A549 (cell line): ENCODE data around the gene HILPDA.

Experiments used
- BCL3 ChIP-seq: fragments of >200 bp; sonication (Bioruptor Twin); formaldehyde crosslinking; IDR thresholded peaks from 3 replicates; pipeline ENCODE4 v1.6.1; 2016
- POLR2A ChIP-seq: IDR thresholded peaks from 2 replicates; pipeline ENCODE4 v1.6.1; 2012; ENCODE audit warnings: mild to moderate bottlenecking, low read length
- RAD21 ChIP-seq, 2 experiments: fragments of >200 bp in 1 of 2; sonication (Bioruptor Twin) in 1 of 2; formaldehyde crosslinking in 1 of 2; IDR thresholded peaks in 1 of 2; conservative IDR thresholded peaks in 1 of 2; 2 replicates in 1 of 2; 3 replicates in 1 of 2; pipeline ENCODE4 v1.6.1; 2012 to 2018; ENCODE audit warnings: inconsistent platforms in 1 of 2
- RFX5 ChIP-seq: fragments of 450-650 bp; IDR thresholded peaks from 2 replicates; pipeline ENCODE4 v1.7.1; 2014; ENCODE audit warnings: antibody characterized with exemption, mild to moderate bottlenecking, moderate library complexity
- TF ChIP-seq, protein P1 (sequence below): fragments of >200 bp; sonication (Bioruptor Twin); formaldehyde crosslinking; IDR thresholded peaks from 3 replicates; pipeline ENCODE4 v1.5.1; 2016

DNA sequence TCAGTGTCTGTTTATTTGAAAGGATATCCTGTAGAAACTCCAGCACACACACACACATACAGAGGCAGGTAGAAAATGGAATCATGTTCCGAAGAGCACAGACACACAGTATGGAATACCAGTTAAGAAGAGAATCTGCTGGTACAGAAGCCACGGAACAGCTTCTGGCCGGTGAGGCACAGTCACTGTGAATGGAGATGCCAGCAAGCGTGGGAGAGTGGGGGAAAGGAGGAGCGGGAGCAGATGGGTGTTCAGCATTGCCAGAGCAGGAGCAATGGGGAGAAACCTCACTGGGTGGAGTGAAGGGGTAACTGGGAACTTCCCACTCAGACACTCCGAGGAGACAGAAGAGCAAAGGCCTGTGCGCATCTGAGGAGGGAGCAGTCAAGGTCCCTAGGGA, 36.4 kb upstream of the HILPDA start:
- TF ChIP-seq, protein P1, sequence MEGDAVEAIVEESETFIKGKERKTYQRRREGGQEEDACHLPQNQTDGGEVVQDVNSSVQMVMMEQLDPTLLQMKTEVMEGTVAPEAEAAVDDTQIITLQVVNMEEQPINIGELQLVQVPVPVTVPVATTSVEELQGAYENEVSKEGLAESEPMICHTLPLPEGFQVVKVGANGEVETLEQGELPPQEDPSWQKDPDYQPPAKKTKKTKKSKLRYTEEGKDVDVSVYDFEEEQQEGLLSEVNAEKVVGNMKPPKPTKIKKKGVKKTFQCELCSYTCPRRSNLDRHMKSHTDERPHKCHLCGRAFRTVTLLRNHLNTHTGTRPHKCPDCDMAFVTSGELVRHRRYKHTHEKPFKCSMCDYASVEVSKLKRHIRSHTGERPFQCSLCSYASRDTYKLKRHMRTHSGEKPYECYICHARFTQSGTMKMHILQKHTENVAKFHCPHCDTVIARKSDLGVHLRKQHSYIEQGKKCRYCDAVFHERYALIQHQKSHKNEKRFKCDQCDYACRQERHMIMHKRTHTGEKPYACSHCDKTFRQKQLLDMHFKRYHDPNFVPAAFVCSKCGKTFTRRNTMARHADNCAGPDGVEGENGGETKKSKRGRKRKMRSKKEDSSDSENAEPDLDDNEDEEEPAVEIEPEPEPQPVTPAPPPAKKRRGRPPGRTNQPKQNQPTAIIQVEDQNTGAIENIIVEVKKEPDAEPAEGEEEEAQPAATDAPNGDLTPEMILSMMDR: no peak
- TF ChIP-seq RFX5: no peak
- TF ChIP-seq BCL3: no peak
- no peak for TF ChIP-seq RAD21 (conservative IDR thresholded peaks at IDR 0.05 in 1 of 2, IDR thresholded peaks at IDR 0.05 in 1 of 2)
- TF ChIP-seq POLR2A: no peak
